DOHH2 (cell line): ENCODE results near the gene PIN1.

ENCODE experiments used
- H3F3A ChIP-seq: fragments of 200-600 bp; sonication (generic), shearing (Covaris generic); 2 replicates; pipeline ENCODE4 v1.6.0; 2016; ENCODE audit warnings: antibody characterized with exemption, mild to moderate bottlenecking; ENCODE audit not compliant: control insufficient read depth, insufficient read depth
- H3K27ac ChIP-seq: fragments of 200-600 bp; sonication (generic); 2 replicates; pipeline ENCODE4 v1.5.1; 2014; ENCODE audit warnings: low read depth, mild to moderate bottlenecking, low read length, moderate library complexity
- H3K27me3 ChIP-seq: fragments of 200-600 bp; sonication (generic); 2 replicates; pipeline ENCODE4 v1.6.1; 2014; ENCODE audit warnings: mild to moderate bottlenecking, low read length, mixed read lengths; ENCODE audit not compliant: control insufficient read depth
- H3K36me3 ChIP-seq: fragments of 200-600 bp; sonication (generic); 2 replicates; pipeline ENCODE4 v1.6.1; 2014; ENCODE audit warnings: mild to moderate bottlenecking, low read length, moderate library complexity, mixed read lengths; ENCODE audit not compliant: control insufficient read depth
- H3K4me1 ChIP-seq: fragments of 200-600 bp; sonication (generic); 2 replicates; pipeline ENCODE4 v1.6.1; 2014; ENCODE audit warnings: mild to moderate bottlenecking, low read length, mixed read lengths; ENCODE audit not compliant: control insufficient read depth
- H3K4me2 ChIP-seq: fragments of 200-600 bp; sonication (generic); 2 replicates; pipeline ENCODE4 v1.6.0; 2014; ENCODE audit warnings: mild to moderate bottlenecking, low read length, moderate library complexity
- H3K4me3 ChIP-seq: fragments of 200-600 bp; sonication (generic); 2 replicates; pipeline ENCODE4 v1.5.1; 2014; ENCODE audit warnings: mild to moderate bottlenecking, low read length, mixed read lengths
- H3K79me2 ChIP-seq: fragments of 200-600 bp; sonication (generic); 2 replicates; pipeline ENCODE4 v1.6.1; 2014; ENCODE audit warnings: mild to moderate bottlenecking, low read length, mixed read lengths; ENCODE audit not compliant: control insufficient read depth
- H3K9me2 ChIP-seq: fragments of 200-600 bp; sonication (generic); replicated peaks from 2 replicates; pipeline ENCODE4 v1.6.1; 2014; ENCODE audit warnings: mild to moderate bottlenecking, low read length, mixed read lengths; ENCODE audit not compliant: control insufficient read depth
- H3K9me3 ChIP-seq: fragments of 200-600 bp; sonication (generic); 2 replicates; pipeline ENCODE4 v1.6.1; 2014; ENCODE audit warnings: antibody characterized with exemption, low read length, mixed read lengths; ENCODE audit not compliant: control insufficient read depth, insufficient read depth
- H4K20me1 ChIP-seq: fragments of 200-600 bp; sonication (generic); 2 replicates; pipeline ENCODE4 v1.6.0; 2014; ENCODE audit warnings: low read depth, mild to moderate bottlenecking, antibody characterized with exemption, low read length, moderate library complexity; ENCODE audit not compliant: control insufficient read depth, insufficient read depth
- EZH2phosphoT487 ChIP-seq: fragments of 200-600 bp; sonication (generic); IDR thresholded peaks from 2 replicates; pipeline ENCODE4 v1.6.1; 2017; ENCODE audit warnings: borderline replicate concordance, mild to moderate bottlenecking, antibody characterized with exemption, low read length, moderate library complexity, mixed read lengths
- TF ChIP-seq, protein P1 (sequence below): fragments of 200-600 bp; sonication (generic); IDR thresholded peaks from one replicate; pipeline ENCODE4 v1.5.1; 2014; ENCODE audit warnings: antibody characterized with exemption, mild to moderate bottlenecking, low read depth, low read length; ENCODE audit not compliant: poor library complexity, severe bottlenecking

The PIN1 gene

DNA sequence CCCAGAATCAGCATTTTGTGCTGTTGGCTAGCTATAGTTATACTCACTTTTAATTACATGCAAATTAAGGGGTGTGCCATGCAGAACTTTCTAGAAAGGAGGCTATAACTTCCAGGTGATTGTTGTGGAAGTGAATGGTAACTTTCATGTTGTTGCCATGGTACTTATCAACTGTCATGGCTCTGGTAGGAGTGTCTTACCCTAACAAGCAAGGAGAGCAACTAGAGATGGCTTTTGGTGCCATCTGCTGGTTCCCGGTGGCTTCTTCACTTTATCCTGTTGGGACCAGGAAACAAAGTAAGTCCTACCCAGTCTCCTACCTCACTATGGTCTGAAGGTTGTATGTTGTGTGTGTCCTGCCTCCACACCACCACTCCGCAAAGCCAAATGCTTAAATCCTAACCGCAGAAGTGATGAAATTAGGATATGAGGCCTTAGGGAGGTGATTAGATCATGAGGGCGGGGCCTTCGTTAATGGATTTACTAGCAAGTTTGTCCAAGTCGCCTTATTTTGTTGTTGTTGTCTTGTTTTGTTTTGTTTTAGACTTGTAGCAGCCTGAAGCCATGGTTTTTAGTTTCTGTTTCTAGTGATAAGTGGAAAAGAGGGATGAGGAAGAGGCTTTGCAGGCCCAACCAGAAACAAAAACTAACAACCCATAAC, 38.9 kb upstream of the PIN1 start:
- no peaks in the 10 kb centered on the region for H4K20me1 ChIP-seq
- TF ChIP-seq EZH2phosphoT487: no peak
- TF ChIP-seq, protein P1, sequence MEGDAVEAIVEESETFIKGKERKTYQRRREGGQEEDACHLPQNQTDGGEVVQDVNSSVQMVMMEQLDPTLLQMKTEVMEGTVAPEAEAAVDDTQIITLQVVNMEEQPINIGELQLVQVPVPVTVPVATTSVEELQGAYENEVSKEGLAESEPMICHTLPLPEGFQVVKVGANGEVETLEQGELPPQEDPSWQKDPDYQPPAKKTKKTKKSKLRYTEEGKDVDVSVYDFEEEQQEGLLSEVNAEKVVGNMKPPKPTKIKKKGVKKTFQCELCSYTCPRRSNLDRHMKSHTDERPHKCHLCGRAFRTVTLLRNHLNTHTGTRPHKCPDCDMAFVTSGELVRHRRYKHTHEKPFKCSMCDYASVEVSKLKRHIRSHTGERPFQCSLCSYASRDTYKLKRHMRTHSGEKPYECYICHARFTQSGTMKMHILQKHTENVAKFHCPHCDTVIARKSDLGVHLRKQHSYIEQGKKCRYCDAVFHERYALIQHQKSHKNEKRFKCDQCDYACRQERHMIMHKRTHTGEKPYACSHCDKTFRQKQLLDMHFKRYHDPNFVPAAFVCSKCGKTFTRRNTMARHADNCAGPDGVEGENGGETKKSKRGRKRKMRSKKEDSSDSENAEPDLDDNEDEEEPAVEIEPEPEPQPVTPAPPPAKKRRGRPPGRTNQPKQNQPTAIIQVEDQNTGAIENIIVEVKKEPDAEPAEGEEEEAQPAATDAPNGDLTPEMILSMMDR: peak; percentile 86
- H3K27me3 ChIP-seq: no peaks in the 10 kb centered on the region
- no peaks in the 10 kb centered on the region for H3K9me2 ChIP-seq
- peaks cover 14% of the 10 kb centered on the region for H3K4me1 ChIP-seq
- no peak overlapping the region for H3K4me3 ChIP-seq
- no peaks in the 10 kb centered on the region for H3K9me3 ChIP-seq
- peaks cover 8% of the 10 kb centered on the region for H3F3A ChIP-seq
- no peaks in the 10 kb centered on the region for H3K79me2 ChIP-seq
- no peak overlapping the region for H3K4me2 ChIP-seq
- no peak overlapping the region for H3K27ac ChIP-seq
- no peaks in the 10 kb centered on the region for H3K36me3 ChIP-seq

DNA sequence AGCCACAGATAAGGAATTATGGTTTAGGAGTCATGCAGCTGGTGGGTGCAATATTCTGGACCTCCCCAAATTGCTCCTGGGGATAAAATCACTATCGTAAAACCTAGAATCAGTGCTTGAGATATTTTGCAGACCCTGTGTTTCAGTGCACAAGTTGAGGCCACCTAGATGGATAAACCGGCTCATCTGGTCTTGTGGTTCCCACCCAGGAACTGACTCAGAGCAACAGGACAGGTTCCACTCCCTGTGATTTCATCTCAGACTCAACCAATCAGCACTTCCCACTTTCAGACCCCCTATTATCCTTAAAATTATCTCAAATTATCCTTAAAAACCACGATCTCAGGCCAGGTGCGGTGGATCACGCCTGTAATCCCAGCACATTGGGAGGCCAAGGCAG, 37.2 kb upstream of the PIN1 start:
- Histone ChIP-seq H3K36me3 (no peaks in the 10 kb centered on the region), H3K27me3 (no peaks in the 10 kb centered on the region), H3K9me2 (no peaks in the 10 kb centered on the region), H3F3A (peaks cover 8% of the 10 kb centered on the region), H3K4me2 (no peak overlapping the region), H4K20me1 (no peaks in the 10 kb centered on the region), H3K4me3 (no peak overlapping the region), H3K27ac (no peak overlapping the region), H3K4me1 (peaks cover 12% of the 10 kb centered on the region), H3K79me2 (no peaks in the 10 kb centered on the region), H3K9me3 (no peaks in the 10 kb centered on the region)
- TF ChIP-seq EZH2phosphoT487: no peak
- TF ChIP-seq, protein P1: no peak

DNA sequence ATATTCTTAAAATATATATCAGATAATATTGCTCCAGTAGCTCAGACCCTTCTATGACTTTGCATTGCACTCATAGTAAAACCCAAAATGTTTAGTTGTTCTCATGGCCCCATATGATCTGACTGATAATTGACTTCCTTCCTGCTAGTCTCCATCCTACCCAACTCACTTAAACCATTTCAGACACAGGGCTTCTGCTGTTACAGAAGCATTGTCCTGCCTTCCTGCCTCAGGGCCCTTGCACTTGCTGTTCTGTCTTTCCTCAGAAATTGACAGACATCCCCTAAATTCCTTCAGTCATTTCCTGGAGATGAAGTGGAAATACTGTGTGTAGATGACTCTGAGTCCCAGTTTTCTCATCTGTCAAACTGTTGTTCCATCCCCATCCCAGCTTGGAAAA, 36.0 kb upstream of the PIN1 start:
- H3K36me3 ChIP-seq: no peaks in the 10 kb centered on the region
- H3K9me2 ChIP-seq: no peaks in the 10 kb centered on the region

More for the DNA sequence above, 36.0 kb upstream of the PIN1 start:
- Histone ChIP-seq H3K27me3 (no peaks in the 10 kb centered on the region), H4K20me1 (no peaks in the 10 kb centered on the region), H3K9me3 (no peaks in the 10 kb centered on the region), H3K4me3 (no peak overlapping the region), H3K27ac (no peak overlapping the region), H3K79me2 (no peaks in the 10 kb centered on the region), H3F3A (no peaks in the 10 kb centered on the region), H3K4me2 (no peak overlapping the region), H3K4me1 (peaks cover 3% of the 10 kb centered on the region)
- TF ChIP-seq, protein P1: no peak
